ENCODE data around the gene TADA3. TPM values are rescaled to one million over a fixed set of nuclear protein-coding genes. Genes with fewer than 3 reads are reported as not detected.
A peak's percentile ranks its signal among the peaks of the same experiment; 100 is the strongest.

Gene TADA3
- total RNA-seq, 1 experiment from 2014 or later = 49.0 TPM

DNA sequence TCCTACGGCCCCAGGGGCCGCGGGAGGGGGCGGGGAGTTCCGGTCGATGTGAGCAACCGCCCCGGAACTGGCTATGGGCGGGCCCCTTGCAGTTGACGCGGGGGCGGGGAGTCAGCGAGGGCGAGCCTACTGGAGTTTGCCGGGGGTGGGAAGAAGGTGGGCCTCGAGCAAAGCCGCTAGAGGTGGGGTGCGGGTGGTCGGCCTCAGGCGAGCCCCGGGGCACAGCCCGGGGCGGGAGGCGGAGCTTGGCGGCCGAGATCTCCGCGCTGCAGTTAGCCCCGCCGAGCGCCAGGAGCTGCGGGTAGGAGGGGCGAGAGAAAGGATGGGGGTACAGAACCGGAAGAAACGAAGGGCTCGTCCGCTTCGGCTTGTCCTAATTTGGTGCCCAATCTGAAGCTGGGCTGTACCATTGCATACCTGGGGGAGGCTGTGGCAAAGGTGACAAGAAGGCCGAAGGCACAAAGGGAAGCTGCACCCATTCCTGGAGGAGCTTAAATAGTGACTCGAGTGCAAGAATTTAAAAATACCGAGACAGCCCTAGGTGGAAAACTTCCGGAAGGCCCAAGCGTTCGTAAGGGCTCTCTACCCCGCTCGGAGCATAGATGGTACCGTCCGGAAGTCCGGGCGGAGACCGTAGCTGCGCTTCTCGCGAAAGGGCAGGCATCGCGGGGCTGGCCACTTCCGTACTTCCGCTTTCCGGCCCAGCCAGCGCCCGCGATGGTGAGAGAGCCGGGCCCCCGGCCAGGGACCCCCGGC, at the start of gene TADA3, which contains the start of gene ARPC4 (continued):
- TF ChIP-seq ERG (CRISPR knock-in tag; IDR thresholded peaks at IDR 0.05) (no peak), SP1 (CRISPR knock-in tag; conservative IDR thresholded peaks at IDR 0.05) (peak; percentile 71), FOXK1 (CRISPR knock-in tag; IDR thresholded peaks at IDR 0.05) (peak; percentile 20)

DNA sequence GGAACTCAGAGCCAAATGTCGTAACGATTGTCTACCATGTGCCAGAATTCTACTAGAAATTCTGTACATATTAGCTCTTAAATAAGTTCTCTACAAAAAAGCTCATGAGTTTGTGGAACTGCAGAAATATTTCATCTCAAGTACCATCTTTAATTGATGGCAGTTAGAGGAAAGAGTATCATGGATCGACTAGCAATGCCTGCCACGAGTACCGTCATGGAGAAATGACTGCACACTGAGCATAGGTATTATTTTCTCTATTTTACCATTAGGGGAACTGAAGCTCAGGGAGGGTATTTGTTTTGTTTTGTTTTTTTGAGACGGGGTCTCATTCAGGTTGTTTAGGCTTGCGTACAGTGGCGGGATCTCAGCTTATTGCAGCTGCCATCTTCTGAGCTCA, 48.7 kb upstream of the TADA3 start:
- Mint-ChIP-seq H3K9me3 (no peaks in the 10 kb centered on the region), H3K36me3 (peaks cover 24% of the 10 kb centered on the region), H3K4me3 (no peak overlapping the region), H3K27me3 (ENCODE audit: low read depth) (no peaks in the 10 kb centered on the region), H3K4me1 (peaks cover 6% of the 10 kb centered on the region), H3K27ac (no peak overlapping the region)
- DNase-seq (ENCODE audit: low spot score) (no peak), ATAC-seq (no peak)
- CTCF ChIA-PET = interaction anchor here (0.6 to 1.5 kb wide), 2 partner anchors 49 to 91 kb away, joined by 3 to 4 read pairs; no protein-coding TSS in a partner anchor
- POLR2A ChIA-PET = no interaction called here
- TF ChIP-seq, protein P1, sequence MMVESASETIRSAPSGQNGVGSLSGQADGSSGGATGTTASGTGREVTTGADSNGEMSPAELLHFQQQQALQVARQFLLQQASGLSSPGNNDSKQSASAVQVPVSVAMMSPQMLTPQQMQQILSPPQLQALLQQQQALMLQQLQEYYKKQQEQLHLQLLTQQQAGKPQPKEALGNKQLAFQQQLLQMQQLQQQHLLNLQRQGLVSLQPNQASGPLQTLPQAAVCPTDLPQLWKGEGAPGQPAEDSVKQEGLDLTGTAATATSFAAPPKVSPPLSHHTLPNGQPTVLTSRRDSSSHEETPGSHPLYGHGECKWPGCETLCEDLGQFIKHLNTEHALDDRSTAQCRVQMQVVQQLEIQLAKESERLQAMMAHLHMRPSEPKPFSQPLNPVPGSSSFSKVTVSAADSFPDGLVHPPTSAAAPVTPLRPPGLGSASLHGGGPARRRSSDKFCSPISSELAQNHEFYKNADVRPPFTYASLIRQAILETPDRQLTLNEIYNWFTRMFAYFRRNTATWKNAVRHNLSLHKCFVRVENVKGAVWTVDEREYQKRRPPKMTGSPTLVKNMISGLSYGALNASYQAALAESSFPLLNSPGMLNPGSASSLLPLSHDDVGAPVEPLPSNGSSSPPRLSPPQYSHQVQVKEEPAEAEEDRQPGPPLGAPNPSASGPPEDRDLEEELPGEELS (CRISPR knock-in tag; IDR thresholded peaks at IDR 0.05) = no peak
- TF ChIP-seq ZMAT4 (CRISPR knock-in tag; IDR thresholded peaks at IDR 0.05) (no peak), ETV6 (CRISPR knock-in tag; IDR thresholded peaks at IDR 0.05) (no peak), NR3C1 (CRISPR knock-in tag; conservative IDR thresholded peaks at IDR 0.05; ENCODE audit: low read depth) (no peak), MXD4 (CRISPR knock-in tag; IDR thresholded peaks at IDR 0.05; ENCODE audit: borderline replicate concordance) (no peak), FOXP1 (CRISPR knock-in tag; IDR thresholded peaks at IDR 0.05; ENCODE audit: borderline replicate concordance) (no peak), ZBTB43 (CRISPR knock-in tag; IDR thresholded peaks at IDR 0.05) (no peak), HMGA2 (CRISPR knock-in tag; IDR thresholded peaks at IDR 0.05) (no peak)
- TF ChIP-seq, protein P2, sequence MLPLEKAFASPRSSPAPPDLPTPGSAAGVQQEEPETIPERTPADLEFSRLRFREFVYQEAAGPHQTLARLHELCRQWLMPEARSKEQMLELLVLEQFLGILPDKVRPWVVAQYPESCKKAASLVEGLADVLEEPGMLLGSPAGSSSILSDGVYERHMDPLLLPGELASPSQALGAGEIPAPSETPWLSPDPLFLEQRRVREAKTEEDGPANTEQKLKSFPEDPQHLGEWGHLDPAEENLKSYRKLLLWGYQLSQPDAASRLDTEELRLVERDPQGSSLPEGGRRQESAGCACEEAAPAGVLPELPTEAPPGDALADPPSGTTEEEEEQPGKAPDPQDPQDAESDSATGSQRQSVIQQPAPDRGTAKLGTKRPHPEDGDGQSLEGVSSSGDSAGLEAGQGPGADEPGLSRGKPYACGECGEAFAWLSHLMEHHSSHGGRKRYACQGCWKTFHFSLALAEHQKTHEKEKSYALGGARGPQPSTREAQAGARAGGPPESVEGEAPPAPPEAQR (CRISPR knock-in tag; IDR thresholded peaks at IDR 0.05) = no peak

DNA sequence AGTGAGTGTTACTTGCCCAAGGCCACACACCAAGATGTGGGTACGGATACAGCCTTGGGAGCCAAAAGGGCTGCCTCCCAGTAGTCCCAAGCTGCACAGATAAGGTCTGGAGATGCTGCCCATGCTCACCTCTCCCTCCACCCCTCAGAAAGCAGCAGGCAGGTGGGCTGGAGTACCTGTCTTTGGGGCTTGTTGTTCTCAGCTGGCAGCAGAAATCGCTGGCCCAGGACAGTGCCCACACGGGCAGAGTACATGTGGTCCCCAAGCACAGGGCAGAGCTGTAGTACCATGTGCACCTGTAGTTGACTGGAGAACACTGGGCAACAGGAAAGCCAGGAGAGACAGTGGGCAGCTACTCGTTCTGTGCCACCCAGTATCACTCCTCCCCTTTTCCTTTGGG, 46.6 kb upstream of the TADA3 start:
- H3K4me3 Mint-ChIP-seq = no peak overlapping the region
- POLR2A ChIA-PET = interaction anchor here (0.7 kb wide), 1 partner anchor 964 kb away, joined by 5 read pairs; no protein-coding TSS in a partner anchor
- no peaks in the 10 kb centered on the region for H3K9me3 Mint-ChIP-seq
- H3K4me1 Mint-ChIP-seq = peaks cover 6% of the 10 kb centered on the region
- CTCF ChIA-PET = interaction anchor here (1.4 kb wide), 1 partner anchor 108 kb away, joined by 3 read pairs; no protein-coding TSS in a partner anchor
- ATAC-seq (no peak), DNase-seq (ENCODE audit: low spot score) (no peak)
- peaks cover 28% of the 10 kb centered on the region for H3K36me3 Mint-ChIP-seq
- TF ChIP-seq TEAD1 (CRISPR knock-in tag; IDR thresholded peaks at IDR 0.05) = no peak
- TF ChIP-seq, protein P3, sequence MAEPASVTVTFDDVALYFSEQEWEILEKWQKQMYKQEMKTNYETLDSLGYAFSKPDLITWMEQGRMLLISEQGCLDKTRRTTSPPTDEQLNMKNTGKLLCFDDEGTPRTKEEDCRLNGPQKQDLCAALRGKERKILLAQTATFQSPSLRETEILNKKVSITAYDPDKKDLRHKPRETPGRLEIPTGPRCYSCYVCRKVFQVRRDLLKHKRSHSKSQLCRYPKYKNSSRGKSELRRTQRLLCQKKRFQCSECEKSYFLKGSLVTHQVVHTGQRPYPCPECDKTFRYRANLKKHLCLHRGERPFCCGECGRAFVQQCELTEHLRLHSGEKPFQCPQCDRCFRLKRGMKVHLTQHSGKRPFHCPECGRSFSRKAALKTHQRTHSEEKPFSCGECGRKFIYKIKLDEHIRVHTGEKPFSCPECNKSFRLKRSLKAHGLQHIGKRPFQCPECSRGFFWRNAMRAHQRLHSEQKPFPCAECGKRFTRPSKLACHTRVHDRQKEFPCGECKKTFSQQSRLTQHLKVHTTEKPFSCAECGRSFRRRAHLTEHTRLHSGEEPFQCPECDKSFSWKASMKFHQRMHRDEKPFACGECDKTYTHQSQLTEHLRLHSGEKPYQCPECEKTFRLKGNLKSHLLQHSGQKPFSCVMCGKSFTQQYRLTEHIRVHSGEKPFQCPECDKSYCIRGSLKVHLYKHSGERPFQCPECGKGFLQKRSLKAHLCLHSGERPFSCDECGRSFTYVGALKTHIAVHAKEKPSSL (CRISPR knock-in tag; conservative IDR thresholded peaks at IDR 0.05) = no peak
- TF ChIP-seq CBFB (CRISPR knock-in tag; IDR thresholded peaks at IDR 0.05; ENCODE audit: low read depth) = no peak
- TF ChIP-seq TEAD4 (CRISPR knock-in tag; IDR thresholded peaks at IDR 0.05) = no peak
- no peak for TF ChIP-seq ZNF263 (CRISPR knock-in tag; IDR thresholded peaks at IDR 0.05; ENCODE audit: low read depth)
- H3K27me3 Mint-ChIP-seq (ENCODE audit: low read depth) = no peaks in the 10 kb centered on the region
- H3K27ac Mint-ChIP-seq = no peak overlapping the region
